HG03064 (cell line): ENCODE results near the gene LRRC59.

Experiments
- ATAC-seq: cut with Tn5 transposase; IDR thresholded peaks from one replicate; pipeline ENCODE4 v1.9.1; 2021; ENCODE audit warnings: low read depth; ENCODE audit not compliant: unreplicated experiment

LRRC59 gene

DNA sequence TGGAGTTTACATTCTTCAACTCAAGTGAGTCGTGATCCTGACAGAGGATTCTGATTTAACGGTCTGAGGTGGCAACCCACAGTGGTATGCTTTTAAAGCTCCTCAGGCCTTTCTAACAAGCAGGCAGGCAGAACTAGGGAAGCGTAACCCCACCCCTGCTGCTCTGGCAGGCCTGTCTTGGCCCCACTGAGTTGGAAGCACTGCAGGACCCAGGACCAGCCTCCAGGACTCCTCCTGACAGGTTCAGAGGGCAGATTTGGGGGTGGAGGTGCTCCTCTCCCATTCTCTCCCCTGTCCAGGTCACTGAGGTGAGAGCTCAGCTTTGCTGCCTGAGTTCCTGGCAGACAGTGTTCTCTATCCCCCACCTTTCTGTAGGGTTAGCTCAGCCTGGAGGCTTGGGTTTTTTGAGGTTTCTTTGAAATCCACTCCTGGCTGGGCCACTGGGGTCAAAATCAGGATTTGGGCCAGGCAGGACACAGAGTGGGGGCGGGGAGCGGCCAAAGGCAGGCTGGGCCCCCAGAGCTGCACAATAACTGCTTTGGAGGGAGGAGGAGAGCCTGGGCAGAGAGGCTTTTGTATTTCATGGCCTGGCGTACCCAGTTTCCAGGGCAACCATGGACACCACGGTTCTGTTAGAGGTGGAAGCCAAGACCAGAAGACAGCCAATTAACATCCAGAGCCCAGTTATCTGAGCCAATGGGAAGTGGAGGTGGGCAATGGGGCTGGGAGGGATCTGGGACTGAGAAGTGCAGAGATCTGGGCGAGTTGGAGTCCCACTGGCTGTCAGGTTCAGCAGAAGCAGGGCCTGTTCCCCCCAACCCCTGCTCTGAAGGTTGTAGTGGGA, 33.9 kb downstream of the LRRC59 start:
- no peak for ATAC-seq

DNA sequence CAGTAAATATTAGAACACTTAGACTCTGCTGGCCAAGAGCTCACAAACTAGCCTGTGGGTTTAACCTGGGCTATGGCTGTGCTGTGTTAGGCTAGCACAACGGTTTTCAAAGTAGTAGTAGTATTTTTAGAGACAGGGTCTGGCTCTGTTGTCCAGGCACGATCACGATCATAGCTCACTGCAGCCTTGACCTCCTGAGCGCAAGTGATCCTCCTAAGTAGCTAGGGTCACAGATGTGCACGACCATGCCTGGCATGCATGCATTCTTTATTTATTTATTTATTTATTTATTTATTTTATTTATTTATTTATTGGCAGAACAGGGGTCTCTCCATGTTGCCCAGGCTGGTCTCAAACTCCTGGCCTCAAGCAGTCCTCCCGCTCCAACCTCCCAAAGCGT, 34.7 kb downstream of the LRRC59 start:
- no peak for ATAC-seq

DNA sequence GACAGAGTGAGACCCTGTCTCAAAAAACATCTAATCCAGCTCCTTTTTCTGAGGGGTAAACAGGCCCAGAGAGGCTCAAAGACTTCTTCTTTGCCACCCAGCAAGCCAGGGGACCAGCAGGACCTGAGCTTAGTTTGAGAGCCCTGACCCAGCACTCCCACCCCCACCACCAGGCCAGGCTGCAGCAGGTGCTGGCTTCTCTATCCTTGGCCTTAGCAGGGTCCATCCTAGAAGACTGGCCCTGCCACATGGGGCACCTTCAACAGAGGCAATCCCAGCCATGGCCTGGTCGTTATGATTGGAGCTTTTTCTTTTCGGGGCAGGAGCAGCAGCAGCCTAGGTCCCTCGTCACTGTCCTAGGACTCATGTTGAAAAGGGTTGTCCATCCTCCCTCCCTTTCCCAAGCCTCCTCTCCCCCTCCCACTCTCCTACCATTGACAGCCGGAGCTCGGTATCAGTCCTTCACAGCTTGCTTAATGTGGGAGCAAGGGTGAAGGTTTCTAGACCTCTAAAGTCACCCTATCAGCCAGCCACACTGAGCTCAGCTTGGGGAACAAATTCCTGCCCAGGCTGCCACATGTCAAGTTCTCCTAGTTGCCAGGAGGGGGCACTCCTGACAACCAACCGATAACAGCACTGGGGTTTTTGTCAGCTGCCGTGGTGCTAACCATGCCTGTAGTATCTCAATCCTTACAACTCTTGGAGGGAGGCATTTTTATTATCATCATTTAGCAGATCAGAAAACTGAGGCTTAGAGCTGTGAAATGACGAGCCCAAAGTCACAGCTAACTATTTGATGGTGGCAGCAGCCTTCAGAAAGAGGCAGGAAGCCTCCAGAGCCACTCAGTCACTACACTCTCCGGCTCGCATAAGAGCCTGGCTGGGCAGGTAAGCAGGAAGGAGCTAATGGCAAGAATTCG, 35.5 kb downstream of the LRRC59 start:
- ATAC-seq, result no peak

GRCh38 chr17:50360486-50361115, 36.7 kb downstream of the LRRC59 start:
- no peak for ATAC-seq

DNA sequence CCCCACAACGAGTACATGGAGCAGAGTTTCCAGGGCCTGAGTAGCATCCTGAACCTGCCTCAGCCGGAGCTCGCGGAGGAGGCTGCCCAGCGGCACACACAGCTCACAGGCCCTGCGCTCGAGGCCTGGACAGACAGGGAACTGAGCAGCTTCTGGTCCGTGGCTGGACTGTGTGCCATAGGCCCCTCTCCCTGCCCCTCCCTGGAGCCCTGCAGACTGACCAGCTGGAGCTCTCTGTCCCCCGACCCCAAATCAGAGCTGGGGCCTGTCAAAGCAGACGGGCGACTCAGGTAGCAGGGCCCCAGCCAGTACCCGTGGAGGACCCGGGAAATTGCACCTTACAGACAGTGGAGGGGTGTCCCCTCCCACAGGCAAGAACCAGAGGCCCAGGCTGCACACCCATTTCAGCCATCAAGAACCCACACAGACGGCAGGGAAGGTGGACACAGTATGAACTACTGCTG, 37.3 kb downstream of the LRRC59 start:
- no peak for ATAC-seq

DNA sequence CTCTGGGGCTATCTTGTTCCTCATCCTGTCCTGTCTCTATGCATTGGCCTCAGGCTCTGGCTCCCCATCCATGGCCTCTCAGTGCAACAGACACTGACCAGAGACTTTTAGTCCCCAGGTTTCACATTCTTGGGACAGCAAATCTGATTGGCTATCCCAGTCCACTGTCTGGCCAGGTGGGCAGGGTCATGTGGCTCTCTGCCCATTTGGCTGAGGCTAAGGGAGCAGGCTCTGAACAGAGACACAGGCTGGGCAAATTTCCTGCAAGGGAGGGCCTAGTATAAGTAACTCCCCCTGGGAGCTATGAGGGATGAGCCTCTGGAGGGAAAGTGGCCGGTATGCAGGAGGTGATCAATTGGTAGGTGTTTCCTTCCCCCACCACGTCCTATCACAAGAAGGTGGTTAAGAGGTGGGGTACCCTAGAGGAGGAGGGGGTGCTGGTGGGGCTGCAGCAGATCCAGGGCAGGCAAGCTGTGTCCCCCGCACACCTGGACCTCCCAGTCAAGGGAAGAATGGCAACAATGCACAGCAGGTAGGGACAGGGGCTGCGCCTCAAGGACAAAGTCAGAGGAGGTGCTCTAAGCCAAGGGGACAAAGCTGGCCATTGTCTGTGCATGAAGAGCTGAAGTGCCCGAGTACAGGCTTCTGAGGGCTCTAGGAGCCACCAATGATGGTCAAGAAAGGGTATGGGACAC, 38.2 kb downstream of the LRRC59 start:
- no peak for ATAC-seq

- ATAC-seq, result no peak
Measured at GRCh38 chr17:50358177-50358576, 39.1 kb downstream of the LRRC59 start.

- ATAC-seq, result no peak
Measured at GRCh38 chr17:50356892-50357510, 40.3 kb downstream of the LRRC59 start.

- no peak for ATAC-seq
Measured at GRCh38 chr17:50356418-50356817, 40.9 kb downstream of the LRRC59 start.

DNA sequence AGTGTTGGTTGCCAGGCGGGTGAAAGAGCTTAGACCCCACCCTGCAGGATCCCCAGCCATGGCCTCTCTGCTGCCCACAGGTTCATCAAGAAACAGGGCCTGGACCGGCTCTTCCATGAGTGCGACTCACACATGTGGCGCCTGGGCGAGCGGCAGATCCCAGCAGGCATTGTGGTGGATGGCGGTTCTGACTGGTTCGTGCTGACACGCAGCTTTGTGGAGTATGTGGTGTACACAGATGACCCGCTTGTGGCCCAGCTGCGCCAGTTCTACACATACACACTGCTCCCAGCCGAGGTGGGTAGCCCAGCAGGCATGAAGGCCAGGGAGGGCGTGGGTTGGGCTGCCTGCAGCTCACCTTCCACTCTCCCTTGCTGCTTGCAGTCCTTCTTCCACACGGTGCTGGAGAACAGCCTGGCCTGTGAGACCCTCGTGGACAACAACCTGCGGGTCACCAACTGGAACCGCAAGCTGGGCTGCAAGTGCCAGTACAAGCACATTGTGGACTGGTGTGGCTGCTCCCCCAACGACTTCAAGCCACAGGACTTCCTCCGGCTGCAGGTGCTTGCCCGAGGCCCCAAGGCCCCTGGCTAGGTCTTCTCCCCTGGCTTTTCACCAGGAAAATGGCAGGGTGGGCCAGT, 41.5 kb downstream of the LRRC59 start:
- ATAC-seq, result no peak

DNA sequence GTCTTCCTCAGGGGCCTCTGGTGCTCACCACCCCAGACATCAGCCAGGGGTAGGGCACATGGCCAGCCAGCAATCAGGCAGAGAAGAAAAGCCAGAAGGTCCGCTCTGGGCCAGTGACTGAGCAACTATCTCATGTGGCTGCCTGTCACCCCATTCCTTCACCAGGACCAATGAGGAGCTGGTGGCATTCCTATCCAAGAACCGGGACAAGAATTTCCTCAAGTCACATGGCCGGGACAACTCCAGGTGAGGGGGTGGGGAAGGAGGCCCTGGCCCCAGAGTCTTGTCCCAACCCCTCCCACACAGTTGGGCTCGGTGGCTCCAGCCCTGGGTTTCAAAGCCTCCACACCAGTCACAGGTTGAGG, 42.0 kb downstream of the LRRC59 start:
- ATAC-seq, result no peak

GRCh38 chr17:50354776-50355175, 42.5 kb downstream of the LRRC59 start:
- no peak for ATAC-seq

DNA sequence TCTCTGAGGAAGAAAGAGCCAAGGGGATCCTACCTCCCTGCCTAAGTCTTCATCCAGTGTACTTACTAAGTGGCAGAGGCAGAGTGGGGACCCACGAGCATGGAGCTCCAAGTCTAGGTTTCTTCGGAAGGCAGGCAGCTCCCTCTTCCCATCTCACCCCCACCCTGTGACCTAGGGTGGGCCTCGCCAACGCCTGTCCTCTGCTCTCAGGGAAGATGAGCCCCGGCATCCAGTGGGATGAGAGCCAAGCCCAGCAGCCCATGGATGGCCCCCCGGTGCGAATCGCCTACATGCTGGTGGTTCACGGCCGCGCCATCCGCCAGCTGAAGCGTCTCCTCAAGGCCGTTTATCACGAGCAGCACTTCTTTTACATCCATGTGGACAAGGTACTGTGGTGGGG, 43.1 kb downstream of the LRRC59 start:
- ATAC-seq, result no peak

DNA sequence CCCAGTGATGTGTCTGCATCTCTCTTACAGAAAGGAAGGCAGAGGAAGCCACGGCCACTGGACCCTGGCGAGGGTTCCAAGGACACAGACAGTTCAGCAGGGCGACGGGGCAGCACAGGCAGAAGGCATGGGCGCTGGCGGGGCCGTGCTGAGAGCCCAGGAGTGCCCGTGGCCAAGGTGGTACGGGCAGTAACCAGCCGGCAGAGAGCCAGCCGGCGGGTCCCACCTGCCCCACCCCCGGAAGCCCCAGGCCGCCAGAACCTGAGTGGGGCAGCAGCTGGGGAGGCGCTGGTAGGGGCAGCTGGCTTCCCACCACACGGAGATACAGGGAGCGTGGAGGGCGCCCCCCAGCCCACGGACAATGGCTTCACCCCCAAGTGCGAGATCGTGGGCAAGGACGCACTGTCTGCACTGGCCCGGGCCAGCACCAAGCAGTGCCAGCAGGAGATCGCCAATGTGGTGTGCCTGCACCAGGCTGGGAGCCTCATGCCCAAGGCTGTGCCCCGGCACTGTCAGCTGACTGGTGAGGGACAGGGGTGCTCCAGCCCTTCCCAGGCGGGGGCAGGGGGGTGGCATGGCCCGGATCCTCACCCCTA, 43.6 kb downstream of the LRRC59 start:
- no peak for ATAC-seq

GRCh38 chr17:50352693-50353599, 44.4 kb downstream of the LRRC59 start:
- ATAC-seq, result no peak

- ATAC-seq, result no peak
Measured at GRCh38 chr17:50352072-50352692, 45.1 kb downstream of the LRRC59 start.

DNA sequence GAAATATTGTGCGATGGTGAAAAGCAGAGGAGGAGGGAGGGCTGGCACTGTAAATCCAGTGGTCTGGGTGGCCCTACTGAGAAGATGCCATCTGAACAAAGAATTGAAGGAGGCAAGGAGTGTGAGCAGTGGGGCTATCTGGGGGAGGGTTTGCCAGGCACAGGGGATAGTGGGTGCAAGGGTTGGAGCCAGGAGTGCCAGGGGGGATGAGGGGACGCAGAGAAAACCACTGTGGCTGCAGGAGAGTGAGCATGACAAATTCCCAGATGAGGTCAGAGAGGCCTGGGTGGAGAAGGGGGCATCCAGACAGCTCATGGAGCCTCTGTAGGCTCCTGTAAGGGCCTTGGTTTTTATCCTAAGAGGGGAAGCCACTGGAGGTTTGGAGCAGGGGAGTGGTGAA, 46.6 kb downstream of the LRRC59 start:
- ATAC-seq, result no peak

- ATAC-seq, result no peak
Measured at GRCh38 chr17:50349243-50349600, 48.1 kb downstream of the LRRC59 start.
